Adrenal gland (tissue), 5 donors: ENCODE measurements around the gene JARID2.

Experiments used
- CTCF ChIP-seq, 6 experiments: fragments of 450-650 bp in 4 of 6; fragments of 200-600 bp in 2 of 6; sonication (generic) in 1 of 6; IDR thresholded peaks; 1 replicate in 5 of 6; 2 replicates in 1 of 6; pipeline versions ENCODE4 v1.5.1 to v1.8.0; 2016 to 2021; ENCODE audit warnings: antibody characterized with exemption in 6 of 6, mild to moderate bottlenecking in 2 of 6, moderate library complexity in 1 of 6
- POLR2A ChIP-seq, 2 donors: fragments of 450-650 bp; IDR thresholded peaks; one replicate each; pipeline ENCODE4 v1.6.1; 2017; ENCODE audit warnings: antibody characterized with exemption in 2 of 2, mild to moderate bottlenecking in 2 of 2, moderate library complexity in 1 of 2
- donor health status: DM: no; HTN: no; CAD: no.

DNA sequence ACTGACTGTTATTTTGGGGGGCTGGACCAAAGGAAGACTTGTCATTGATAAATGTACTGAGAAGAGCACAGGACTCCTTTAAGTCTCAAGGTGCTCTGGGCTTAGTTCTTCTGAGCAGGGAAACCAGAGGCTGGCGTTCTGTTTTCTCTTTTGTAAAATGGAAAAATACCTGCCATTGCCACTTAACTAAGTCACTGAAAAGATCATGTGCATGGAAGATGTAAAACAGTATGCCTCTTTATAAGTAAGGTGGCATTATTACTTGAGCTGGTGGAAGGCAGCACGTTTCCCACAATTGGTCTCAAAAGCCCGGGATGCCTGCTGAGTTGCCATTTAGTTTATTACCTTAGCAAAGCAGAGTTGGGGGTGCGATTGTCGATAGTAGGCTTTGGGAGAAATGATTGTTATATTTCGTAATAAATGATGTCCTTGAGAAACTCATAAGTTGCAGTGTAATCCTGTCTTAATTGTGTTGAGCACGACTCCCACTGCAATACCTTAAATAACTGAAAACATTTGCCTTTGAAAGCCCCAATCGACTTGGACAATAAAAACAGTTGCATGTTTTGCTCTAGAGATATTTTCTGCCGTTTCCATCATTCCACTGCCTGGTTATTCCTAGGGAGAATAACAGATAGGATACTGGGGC is 3.6 kb downstream of the JARID2 start:
- no peak for TF ChIP-seq POLR2A (IDR thresholded peaks at IDR 0.05)
- TF ChIP-seq CTCF (IDR thresholded peaks at IDR 0.05), result no peak
